Smooth muscle cell (in vitro differentiated cells): Measurements from ENCODE around the gene NHLRC2. TPM values are rescaled to one million over a fixed set of nuclear protein-coding genes. Genes with fewer than 3 reads are reported as not detected.

Experiments
- DNase-seq: peaks from one replicate; lab custom pipeline; 2025; ENCODE audit not compliant: unreplicated experiment; lab: John Stamatoyannopoulos, UW
- H2AFZ ChIP-seq: fragments of 200-600 bp; sonication (generic); 2 replicates; pipeline ENCODE4 v1.6.0; 2016; ENCODE audit warnings: antibody characterized with exemption, low read depth, mild to moderate bottlenecking
- H3F3A ChIP-seq: fragments of 200-600 bp; sonication (generic); 2 replicates; pipeline ENCODE4 v1.6.0; 2017; ENCODE audit warnings: antibody characterized with exemption, low read depth
- H3K27ac ChIP-seq: fragments of 200-600 bp; sonication (generic); 2 replicates; pipeline ENCODE4 v1.5.1; 2016; ENCODE audit warnings: low read depth, mild to moderate bottlenecking
- H3K27me3 ChIP-seq: fragments of 200-600 bp; sonication (generic); 2 replicates; pipeline ENCODE4 v1.6.1; 2016; ENCODE audit warnings: low read depth, mild to moderate bottlenecking
- H3K36me3 ChIP-seq: fragments of 200-600 bp; sonication (generic); 2 replicates; pipeline ENCODE4 v1.5.1; 2016; ENCODE audit warnings: low read depth
- H3K4me1 ChIP-seq: fragments of 200-600 bp; sonication (generic); 2 replicates; pipeline ENCODE4 v1.5.1; 2016; ENCODE audit warnings: low read depth
- H3K4me2 ChIP-seq: fragments of 200-600 bp; sonication (generic); 2 replicates; pipeline ENCODE4 v1.6.0; 2016; ENCODE audit warnings: mild to moderate bottlenecking
- H3K4me3 ChIP-seq: fragments of 200-600 bp; sonication (generic); 2 replicates; pipeline ENCODE4 v1.5.1; 2016; ENCODE audit warnings: mild to moderate bottlenecking
- H3K79me2 ChIP-seq: fragments of 200-600 bp; sonication (generic); 2 replicates; pipeline ENCODE4 v1.6.0; 2016; ENCODE audit warnings: low read depth, mild to moderate bottlenecking
- H3K9ac ChIP-seq: fragments of 200-600 bp; sonication (generic); 2 replicates; pipeline ENCODE4 v1.6.0; 2016; ENCODE audit warnings: low read depth
- H3K9me3 ChIP-seq: fragments of 200-600 bp; sonication (generic); replicated peaks from 2 replicates; pipeline ENCODE4 v1.5.1; 2016; ENCODE audit warnings: low read depth
- H4K20me1 ChIP-seq: fragments of 200-600 bp; sonication (generic); 2 replicates; pipeline ENCODE4 v1.6.0; 2016; ENCODE audit warnings: low read depth
- WGBS: methylation state at CpG from one replicate; pipeline ENCODE4 v1.1.7; 2016; ENCODE audit warnings: low lambda C conversion rate; 5-methylcytosine and 5-hydroxymethylcytosine counted together
- polyA plus RNA-seq: library from polyadenylated mRNA; unstranded; fragments of >200 nt; fragmentation: Nextera tagmentation; extraction: Ambion mirVana; gene quantifications from 2 replicates; pipeline ENCODE4 v1.2.1, GENCODE V29; 2016
- total RNA-seq: library from RNA; depleted of rRNA; stranded (reverse); fragments of >200 nt; gene quantifications from 2 replicates; pipeline ENCODE4 v1.2.3, GENCODE V29; 2014
- TF ChIP-seq, protein P1 (sequence below): fragments of 200-600 bp; sonication (generic); IDR thresholded peaks from 2 replicates; pipeline ENCODE4 v1.5.1; 2017; ENCODE audit warnings: borderline replicate concordance, mild to moderate bottlenecking, antibody characterized with exemption; ENCODE audit not compliant: insufficient read depth, poor library complexity, severe bottlenecking

NHLRC2 gene
- total and polyA plus RNA-seq, 2 experiments from 2014 or later = 5.1 to 14.4 TPM

DNA sequence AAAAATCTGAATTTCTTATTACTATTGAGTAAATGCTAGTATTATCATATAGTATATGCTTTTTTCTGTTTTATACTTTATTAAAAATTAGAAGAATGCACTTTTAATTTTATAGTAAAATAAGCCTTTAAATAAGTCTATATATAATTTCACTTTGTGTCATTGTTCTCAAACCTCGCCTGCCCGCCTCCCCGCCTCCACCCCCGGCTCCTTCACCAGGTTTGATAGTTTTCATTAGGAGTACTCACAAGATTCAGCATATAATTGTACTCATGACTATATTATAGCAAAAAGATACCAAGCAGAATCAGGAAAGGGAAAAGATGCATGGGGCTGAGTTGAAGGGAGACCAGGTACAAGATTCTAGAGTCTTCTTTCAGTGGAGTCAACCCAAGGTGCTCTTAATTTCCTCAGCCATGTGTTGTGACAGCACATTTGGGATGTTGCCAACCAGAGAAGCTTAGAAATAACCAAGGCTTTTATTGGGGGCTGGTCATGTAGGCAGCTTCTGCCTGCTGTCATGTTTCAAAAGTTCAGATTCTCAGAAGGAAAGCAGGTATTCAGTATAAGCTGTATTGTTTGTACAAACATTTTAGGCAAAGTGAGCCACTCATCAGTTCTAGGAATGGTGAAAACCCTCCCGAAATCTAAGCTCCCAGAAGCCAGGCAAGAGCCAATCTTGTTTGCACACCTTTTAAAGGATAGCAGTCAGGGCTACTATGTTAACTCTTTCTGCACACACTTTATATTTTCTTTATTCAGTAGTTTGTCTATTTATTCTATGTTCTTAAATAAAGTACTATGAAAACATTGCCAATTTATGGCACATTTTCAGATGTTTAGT, 12.3 kb downstream of the NHLRC2 start:
- Histone ChIP-seq H3K4me3 (no peak overlapping the region), H3K79me2 (no peaks in the 10 kb centered on the region), H3F3A (no peaks in the 10 kb centered on the region), H4K20me1 (no peaks in the 10 kb centered on the region), H3K27ac (no peak overlapping the region), H3K4me1 (no peaks in the 10 kb centered on the region), H3K4me2 (no peak overlapping the region), H3K36me3 (peaks cover 3% of the 10 kb centered on the region), H3K9me3 (no peaks in the 10 kb centered on the region), H2AFZ (no peak overlapping the region), H3K27me3 (no peaks in the 10 kb centered on the region), H3K9ac (no peak overlapping the region)
- DNase-seq = no peak
- 96% methylated on average over 5 of the region's 5 CpGs for WGBS
- TF ChIP-seq, protein P1, sequence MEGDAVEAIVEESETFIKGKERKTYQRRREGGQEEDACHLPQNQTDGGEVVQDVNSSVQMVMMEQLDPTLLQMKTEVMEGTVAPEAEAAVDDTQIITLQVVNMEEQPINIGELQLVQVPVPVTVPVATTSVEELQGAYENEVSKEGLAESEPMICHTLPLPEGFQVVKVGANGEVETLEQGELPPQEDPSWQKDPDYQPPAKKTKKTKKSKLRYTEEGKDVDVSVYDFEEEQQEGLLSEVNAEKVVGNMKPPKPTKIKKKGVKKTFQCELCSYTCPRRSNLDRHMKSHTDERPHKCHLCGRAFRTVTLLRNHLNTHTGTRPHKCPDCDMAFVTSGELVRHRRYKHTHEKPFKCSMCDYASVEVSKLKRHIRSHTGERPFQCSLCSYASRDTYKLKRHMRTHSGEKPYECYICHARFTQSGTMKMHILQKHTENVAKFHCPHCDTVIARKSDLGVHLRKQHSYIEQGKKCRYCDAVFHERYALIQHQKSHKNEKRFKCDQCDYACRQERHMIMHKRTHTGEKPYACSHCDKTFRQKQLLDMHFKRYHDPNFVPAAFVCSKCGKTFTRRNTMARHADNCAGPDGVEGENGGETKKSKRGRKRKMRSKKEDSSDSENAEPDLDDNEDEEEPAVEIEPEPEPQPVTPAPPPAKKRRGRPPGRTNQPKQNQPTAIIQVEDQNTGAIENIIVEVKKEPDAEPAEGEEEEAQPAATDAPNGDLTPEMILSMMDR = no peak

DNA sequence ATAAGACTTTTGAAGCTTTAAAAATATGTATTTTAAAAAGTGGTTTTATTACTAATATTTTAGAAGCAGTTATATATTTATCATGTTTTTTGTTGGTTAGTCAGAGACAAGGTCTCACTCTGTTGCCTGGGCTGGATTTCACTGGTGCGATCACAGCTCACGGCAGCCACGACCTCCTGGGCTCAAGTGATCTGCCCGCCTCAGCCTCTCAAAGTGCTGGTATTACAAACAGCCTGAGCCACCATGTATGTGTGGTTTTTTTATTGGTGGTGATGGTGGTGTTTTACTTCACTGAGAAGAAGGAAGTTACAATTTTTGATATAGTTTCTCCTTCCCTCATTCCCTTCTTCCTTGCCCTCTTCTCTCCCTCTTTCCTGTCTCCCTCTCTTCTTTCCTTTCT, 13.4 kb downstream of the NHLRC2 start:
- H3K4me2 ChIP-seq = no peak overlapping the region
- peaks cover under 1% of the 10 kb centered on the region for H3K79me2 ChIP-seq
- 93% methylated on average over 4 of the region's 4 CpGs for WGBS

DNA sequence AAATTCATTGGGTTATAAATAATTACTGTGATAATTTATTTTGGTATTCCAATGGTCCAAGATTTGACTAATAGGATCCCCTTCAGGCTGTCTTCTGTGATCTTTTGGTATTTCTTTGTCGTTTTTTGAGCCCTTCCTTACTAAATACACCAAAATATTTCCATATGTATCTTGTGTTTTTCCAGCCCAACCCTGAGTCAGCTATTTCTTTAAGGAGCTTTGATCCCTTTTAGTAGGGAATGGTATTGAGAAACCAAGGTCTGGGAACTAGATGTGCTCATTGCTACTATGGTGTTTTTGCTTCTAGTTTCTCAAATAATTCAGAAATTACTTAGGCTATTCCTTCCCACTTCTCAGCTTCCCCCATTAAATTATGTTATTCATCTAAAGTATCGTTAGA, 15.3 kb downstream of the NHLRC2 start:
- no peaks in the 10 kb centered on the region for H3F3A ChIP-seq
- H3K27ac ChIP-seq = no peak overlapping the region
- DNase-seq = no peak
- H3K9me3 ChIP-seq = peaks cover 8% of the 10 kb centered on the region
- no peak overlapping the region for H2AFZ ChIP-seq
- peaks cover 14% of the 10 kb centered on the region for H3K36me3 ChIP-seq
- no peak overlapping the region for H3K4me2 ChIP-seq
- H3K27me3 ChIP-seq = no peaks in the 10 kb centered on the region
- WGBS = 96% methylated on average over 2 of the region's 2 CpGs
- TF ChIP-seq, protein P1 = no peak
- H3K9ac ChIP-seq = no peak overlapping the region
- H3K4me1 ChIP-seq = no peaks in the 10 kb centered on the region
- peaks cover 3% of the 10 kb centered on the region for H4K20me1 ChIP-seq
- H3K4me3 ChIP-seq = no peak overlapping the region
- H3K79me2 ChIP-seq = peaks cover 11% of the 10 kb centered on the region

More for the DNA sequence above, 13.4 kb downstream of the NHLRC2 start:
- Histone ChIP-seq H3K27me3 (no peaks in the 10 kb centered on the region), H4K20me1 (no peaks in the 10 kb centered on the region), H3K27ac (no peak overlapping the region), H3K9ac (no peak overlapping the region), H2AFZ (no peak overlapping the region), H3K4me1 (no peaks in the 10 kb centered on the region), H3F3A (no peaks in the 10 kb centered on the region), H3K4me3 (no peak overlapping the region), H3K36me3 (peaks cover 12% of the 10 kb centered on the region), H3K9me3 (peaks cover 5% of the 10 kb centered on the region)
- TF ChIP-seq, protein P1 = no peak
- DNase-seq = no peak
